Loucy (cell line): ENCODE results near the gene CHCHD6.

Experiments
- H2AFZ ChIP-seq: fragments of 200-600 bp; sonication (generic); 2 replicates; pipeline ENCODE4 v1.6.0; 2016; ENCODE audit warnings: antibody characterized with exemption, mild to moderate bottlenecking, low read length, moderate library complexity
- H3F3A ChIP-seq: fragments of 200-600 bp; 2 replicates; pipeline ENCODE4 v1.6.0; 2016; ENCODE audit warnings: antibody characterized with exemption, low read depth, mild to moderate bottlenecking
- H3K27me3 ChIP-seq: fragments of 200-600 bp; sonication (generic); 2 replicates; pipeline ENCODE4 v1.6.1; 2014; ENCODE audit warnings: low read length, mild to moderate bottlenecking; ENCODE audit not compliant: insufficient read depth, poor library complexity, severe bottlenecking
- H3K36me3 ChIP-seq: fragments of 200-600 bp; sonication (generic); 2 replicates; pipeline ENCODE4 v1.6.1; 2016; ENCODE audit warnings: low read length; ENCODE audit not compliant: insufficient read depth
- H3K4me1 ChIP-seq: fragments of 200-600 bp; sonication (generic); 2 replicates; pipeline ENCODE4 v1.5.1; 2014; ENCODE audit warnings: low read length, mild to moderate bottlenecking; ENCODE audit not compliant: insufficient read depth, poor library complexity, severe bottlenecking
- H3K4me2 ChIP-seq: fragments of 200-600 bp; sonication (generic); 2 replicates; pipeline ENCODE4 v1.6.0; 2014; ENCODE audit warnings: antibody characterized with exemption, low read length, low read depth, mild to moderate bottlenecking; ENCODE audit not compliant: poor library complexity, severe bottlenecking
- H3K4me3 ChIP-seq: fragments of 200-600 bp; sonication (generic); 2 replicates; pipeline ENCODE4 v1.5.1; 2014; ENCODE audit warnings: low read length, mild to moderate bottlenecking, mixed read lengths; ENCODE audit not compliant: poor library complexity, severe bottlenecking
- H3K79me2 ChIP-seq: fragments of 200-600 bp; sonication (generic); 2 replicates; pipeline ENCODE4 v1.6.1; 2014; ENCODE audit warnings: low read length; ENCODE audit not compliant: insufficient read depth
- H3K9ac ChIP-seq: fragments of 200-600 bp; sonication (generic); 2 replicates; pipeline ENCODE4 v1.6.0; 2014; ENCODE audit warnings: mild to moderate bottlenecking, low read depth, low read length, moderate library complexity; ENCODE audit not compliant: poor library complexity, severe bottlenecking
- H3K9me2 ChIP-seq: fragments of 200-600 bp; sonication (generic); replicated peaks from 2 replicates; pipeline ENCODE4 v1.6.1; 2016; ENCODE audit warnings: low read depth, low read length, mixed read lengths
- H3K9me3 ChIP-seq: fragments of 200-600 bp; sonication (generic); 2 replicates; pipeline ENCODE4 v1.6.1; 2014; ENCODE audit warnings: mild to moderate bottlenecking, antibody characterized with exemption, low read length, low read depth; ENCODE audit not compliant: insufficient read depth
- H4K20me1 ChIP-seq: fragments of 200-600 bp; sonication (generic); 2 replicates; pipeline ENCODE4 v1.6.0; 2014; ENCODE audit warnings: antibody characterized with exemption, low read length, mild to moderate bottlenecking; ENCODE audit not compliant: insufficient read depth, poor library complexity, severe bottlenecking
- EZH2phosphoT487 ChIP-seq: fragments of 200-600 bp; IDR thresholded peaks from 2 replicates; pipeline ENCODE4 v1.6.1; 2018; ENCODE audit warnings: antibody characterized with exemption, mild to moderate bottlenecking, moderate library complexity, borderline replicate concordance
- TF ChIP-seq, protein P1 (sequence below): fragments of 200-600 bp; sonication (generic); conservative IDR thresholded peaks from 2 replicates; pipeline ENCODE4 v1.5.1; 2014; ENCODE audit warnings: mild to moderate bottlenecking, antibody characterized with exemption, low read length

CHCHD6 gene

DNA sequence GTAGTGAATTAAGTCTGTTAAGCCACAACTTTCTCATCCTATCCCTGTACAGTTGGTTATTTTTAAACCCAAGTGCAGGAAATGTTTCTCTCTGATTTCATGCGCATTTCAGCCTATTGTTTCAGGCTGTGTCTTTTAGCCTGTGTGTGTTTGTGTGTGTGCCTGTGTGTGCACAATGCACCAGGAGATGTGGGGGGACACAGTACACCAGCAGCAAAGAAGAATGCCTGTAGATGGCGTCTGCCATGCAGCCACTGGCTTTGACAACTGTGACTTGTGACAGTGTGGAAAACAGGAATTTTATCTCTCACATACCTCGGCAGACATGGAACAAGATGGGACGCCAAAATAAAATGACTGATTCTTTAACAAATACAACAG is 235.3 kb downstream of the CHCHD6 start:
- H3K79me2 ChIP-seq: no peaks in the 10 kb centered on the region
- TF ChIP-seq EZH2phosphoT487: no peak
- TF ChIP-seq, protein P1, sequence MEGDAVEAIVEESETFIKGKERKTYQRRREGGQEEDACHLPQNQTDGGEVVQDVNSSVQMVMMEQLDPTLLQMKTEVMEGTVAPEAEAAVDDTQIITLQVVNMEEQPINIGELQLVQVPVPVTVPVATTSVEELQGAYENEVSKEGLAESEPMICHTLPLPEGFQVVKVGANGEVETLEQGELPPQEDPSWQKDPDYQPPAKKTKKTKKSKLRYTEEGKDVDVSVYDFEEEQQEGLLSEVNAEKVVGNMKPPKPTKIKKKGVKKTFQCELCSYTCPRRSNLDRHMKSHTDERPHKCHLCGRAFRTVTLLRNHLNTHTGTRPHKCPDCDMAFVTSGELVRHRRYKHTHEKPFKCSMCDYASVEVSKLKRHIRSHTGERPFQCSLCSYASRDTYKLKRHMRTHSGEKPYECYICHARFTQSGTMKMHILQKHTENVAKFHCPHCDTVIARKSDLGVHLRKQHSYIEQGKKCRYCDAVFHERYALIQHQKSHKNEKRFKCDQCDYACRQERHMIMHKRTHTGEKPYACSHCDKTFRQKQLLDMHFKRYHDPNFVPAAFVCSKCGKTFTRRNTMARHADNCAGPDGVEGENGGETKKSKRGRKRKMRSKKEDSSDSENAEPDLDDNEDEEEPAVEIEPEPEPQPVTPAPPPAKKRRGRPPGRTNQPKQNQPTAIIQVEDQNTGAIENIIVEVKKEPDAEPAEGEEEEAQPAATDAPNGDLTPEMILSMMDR: peak; percentile 45
- no peaks in the 10 kb centered on the region for H3K9me2 ChIP-seq
- H3K9ac ChIP-seq: no peak overlapping the region
- H2AFZ ChIP-seq: no peak overlapping the region
- no peaks in the 10 kb centered on the region for H3F3A ChIP-seq
- no peaks in the 10 kb centered on the region for H3K9me3 ChIP-seq
- no peak overlapping the region for H3K4me2 ChIP-seq
- H3K4me1 ChIP-seq: no peaks in the 10 kb centered on the region
- H3K36me3 ChIP-seq: no peaks in the 10 kb centered on the region; the same call in 1 of the 2 replicates
- H4K20me1 ChIP-seq: no peaks in the 10 kb centered on the region
- no peaks in the 10 kb centered on the region for H3K27me3 ChIP-seq
- H3K4me3 ChIP-seq: no peak overlapping the region

- Histone ChIP-seq H2AFZ (no peak overlapping the region), H3K27me3 (no peaks in the 10 kb centered on the region), H3K4me1 (no peaks in the 10 kb centered on the region), H3F3A (no peaks in the 10 kb centered on the region), H3K9me2 (no peaks in the 10 kb centered on the region), H3K36me3 (no peaks in the 10 kb centered on the region; the same call in 1 of the 2 replicates), H3K4me3 (no peak overlapping the region), H3K79me2 (no peaks in the 10 kb centered on the region), H4K20me1 (no peaks in the 10 kb centered on the region), H3K9ac (no peak overlapping the region), H3K4me2 (no peak overlapping the region), H3K9me3 (no peaks in the 10 kb centered on the region)
- no peak for TF ChIP-seq EZH2phosphoT487
- TF ChIP-seq, protein P1: no peak
These were observed 235.7 kb downstream of the CHCHD6 start for GRCh38 chr3:126939733-126940132.

DNA sequence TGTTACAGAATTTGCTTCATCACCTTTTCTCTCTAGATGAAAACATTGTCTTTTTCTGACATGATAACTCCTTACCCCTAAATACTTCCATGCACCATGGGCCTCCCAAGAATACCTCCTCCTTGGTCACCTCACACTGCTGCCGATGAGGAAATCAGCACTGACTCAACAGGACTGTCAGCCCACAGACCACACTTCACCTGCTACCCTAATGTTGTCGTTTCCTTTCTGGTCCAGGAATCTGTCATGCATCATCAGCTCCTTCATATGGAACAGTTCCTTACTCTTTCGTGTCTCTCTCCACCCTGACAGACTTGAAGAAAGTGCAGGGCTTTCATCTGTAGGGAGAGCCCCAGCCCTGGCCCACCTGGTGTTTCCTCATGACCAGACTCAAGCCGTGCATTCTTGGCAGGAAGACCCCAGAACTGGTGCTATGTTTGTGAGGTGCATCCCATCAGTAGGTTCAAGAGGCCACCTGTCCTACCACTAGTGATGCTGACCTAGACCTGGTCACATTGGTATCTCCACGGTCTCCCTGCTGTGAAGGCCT is 237.8 kb downstream of the CHCHD6 start:
- Histone ChIP-seq H3K4me3 (no peak overlapping the region), H3K4me1 (no peaks in the 10 kb centered on the region), H3K36me3 (no peaks in the 10 kb centered on the region; the same call in 1 of the 2 replicates), H3K79me2 (no peaks in the 10 kb centered on the region), H3K9me3 (no peaks in the 10 kb centered on the region), H3K9me2 (no peaks in the 10 kb centered on the region), H2AFZ (no peak overlapping the region), H3K9ac (no peak overlapping the region), H3F3A (no peaks in the 10 kb centered on the region), H3K27me3 (no peaks in the 10 kb centered on the region), H4K20me1 (no peaks in the 10 kb centered on the region), H3K4me2 (no peak overlapping the region)
- TF ChIP-seq, protein P1: no peak
- TF ChIP-seq EZH2phosphoT487: no peak
